ENCODE data around the gene TMEM248.
A peak's percentile ranks its signal among the peaks of the same experiment; 100 is the strongest.
"Not testable (repeated sequence)": the region's sequence is repeated elsewhere in the genome, so short reads cannot be mapped to it uniquely, and the experiment has no call there.

Gene TMEM248

DNA sequence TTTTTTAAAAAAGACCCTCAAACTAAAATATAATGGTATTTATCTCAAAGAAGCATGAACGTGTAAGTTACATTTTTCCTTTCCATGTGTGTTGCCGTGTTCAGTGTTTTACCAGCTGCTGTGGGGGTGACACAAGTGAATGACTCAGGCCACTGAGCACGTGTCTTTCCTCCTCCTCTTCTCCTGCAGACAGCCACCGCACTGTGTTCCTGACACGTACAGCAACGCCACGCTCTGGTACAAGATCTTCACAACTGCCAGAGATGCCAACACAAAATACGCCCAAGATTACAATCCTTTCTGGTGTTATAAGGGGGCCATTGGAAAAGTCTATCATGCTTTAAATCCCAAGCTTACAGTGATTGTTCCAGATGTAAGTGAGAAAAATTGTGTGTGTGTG lies 29.7 kb downstream of the TMEM248 start:
- DNase-seq (ENCODE audit: low read depth): no peak

DNA sequence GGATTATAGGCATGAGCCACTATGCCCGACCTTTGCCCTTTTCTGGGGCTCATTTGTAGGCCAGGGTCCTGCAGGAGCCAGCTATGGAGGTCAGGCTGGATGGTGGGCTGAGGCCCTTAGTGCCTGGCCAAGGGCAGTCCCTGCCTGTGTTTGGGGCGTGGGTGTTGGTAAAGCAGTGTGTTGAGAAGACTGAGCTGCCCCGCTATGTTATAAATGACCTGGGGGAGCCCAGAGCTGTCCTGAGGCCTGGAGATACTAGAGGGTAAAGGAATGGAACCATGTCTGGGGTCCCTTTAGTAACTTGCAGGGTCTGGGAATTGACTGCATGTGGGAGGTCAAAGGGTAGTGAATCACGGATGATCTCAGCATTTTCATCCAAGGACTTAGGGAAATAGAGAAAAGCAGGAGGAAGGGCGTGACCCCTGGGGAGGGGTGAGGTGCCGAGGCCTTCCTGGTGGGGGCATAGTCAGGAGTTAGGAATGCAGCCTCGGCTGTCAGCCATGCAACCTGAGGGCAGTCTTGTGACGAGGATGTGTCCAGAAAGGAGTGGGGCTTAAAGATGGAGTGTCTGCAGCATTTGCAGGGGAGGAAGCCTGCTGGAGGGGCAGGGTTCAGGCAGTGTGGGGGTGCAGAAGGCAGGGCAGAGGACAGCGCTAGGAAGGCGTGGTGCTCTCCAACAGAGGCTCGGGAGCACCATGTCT lies 31.5 kb downstream of the TMEM248 start:
- no peak for DNase-seq (ENCODE audit: low read depth)

GRCh38 chr7:66953044-66953427 lies 32.0 kb downstream of the TMEM248 start:
- no peak for DNase-seq (ENCODE audit: low read depth)

DNA sequence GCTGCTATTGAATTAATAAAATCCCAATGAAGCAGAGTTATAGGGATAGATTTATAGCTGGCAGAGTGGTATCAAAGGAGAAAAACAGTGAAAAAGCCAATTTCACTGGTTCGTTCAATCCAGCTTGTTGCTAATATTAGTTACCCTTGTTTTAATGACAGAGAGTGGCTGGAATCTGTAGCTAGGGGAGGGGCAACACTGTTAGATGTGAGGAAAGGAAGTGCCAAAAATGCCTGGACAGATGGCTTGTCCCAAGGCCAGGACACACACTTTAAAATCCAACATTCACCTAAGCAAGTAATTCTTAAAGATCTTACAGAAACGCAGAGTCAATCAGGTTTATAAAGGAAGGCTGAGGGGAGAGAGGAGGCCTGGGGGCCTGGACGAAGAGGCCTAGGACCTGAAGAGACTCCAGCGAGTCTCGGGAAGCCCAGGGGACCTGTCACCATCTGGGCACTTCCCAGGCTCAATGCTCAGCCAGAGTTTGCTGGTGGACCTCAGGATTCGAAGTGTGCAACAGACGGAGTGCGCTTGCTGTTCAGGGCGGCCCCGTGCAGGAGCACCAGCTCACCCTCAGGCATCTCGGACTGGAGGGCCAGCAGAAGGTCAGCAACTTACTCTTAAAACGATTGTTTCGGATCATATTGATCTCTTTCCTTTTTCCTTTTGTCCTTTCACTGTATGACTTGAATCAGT lies 36.7 kb downstream of the TMEM248 start:
- DNase-seq (ENCODE audit: low read depth): no peak

DNA sequence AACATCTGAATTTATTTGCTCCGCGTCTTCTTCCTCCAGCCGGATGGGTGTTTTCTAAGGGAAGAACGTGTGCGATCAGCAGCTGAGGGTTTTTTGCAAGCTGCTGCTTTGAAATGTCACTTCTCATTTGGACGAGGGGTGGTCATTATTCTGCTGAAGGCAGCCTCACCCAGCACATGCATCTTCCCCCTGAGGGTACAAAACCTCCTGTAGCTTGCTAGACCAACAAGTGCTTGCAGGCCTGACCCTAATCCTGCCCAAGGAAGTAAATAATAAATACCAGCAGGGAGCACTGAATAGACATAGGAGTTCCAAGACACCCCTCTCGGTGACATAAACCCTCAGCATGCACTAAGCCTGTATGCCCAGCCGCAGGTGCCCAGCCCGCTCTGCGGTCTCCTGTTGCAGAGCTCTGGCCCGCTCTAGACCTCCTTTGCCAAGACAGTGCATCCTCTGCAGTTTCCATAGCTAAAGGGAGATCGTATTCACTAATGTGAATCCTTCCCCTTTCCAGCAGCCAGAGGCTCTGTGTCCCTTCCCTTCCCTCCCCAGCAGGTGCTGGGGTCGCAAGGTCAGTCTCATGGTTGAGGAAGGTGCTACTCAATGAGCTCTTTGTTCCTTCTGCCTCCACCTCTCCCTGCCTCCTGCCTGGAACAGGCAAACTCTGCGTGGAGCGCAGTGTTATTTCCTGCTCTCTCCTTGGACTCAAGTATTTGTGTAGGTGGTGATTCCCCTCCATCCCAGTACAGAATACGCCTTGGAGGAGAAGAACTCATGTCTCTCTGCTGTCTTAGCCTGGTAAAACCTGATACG lies 37.7 kb downstream of the TMEM248 start:
- DNase-seq (ENCODE audit: low read depth): no peak

DNA sequence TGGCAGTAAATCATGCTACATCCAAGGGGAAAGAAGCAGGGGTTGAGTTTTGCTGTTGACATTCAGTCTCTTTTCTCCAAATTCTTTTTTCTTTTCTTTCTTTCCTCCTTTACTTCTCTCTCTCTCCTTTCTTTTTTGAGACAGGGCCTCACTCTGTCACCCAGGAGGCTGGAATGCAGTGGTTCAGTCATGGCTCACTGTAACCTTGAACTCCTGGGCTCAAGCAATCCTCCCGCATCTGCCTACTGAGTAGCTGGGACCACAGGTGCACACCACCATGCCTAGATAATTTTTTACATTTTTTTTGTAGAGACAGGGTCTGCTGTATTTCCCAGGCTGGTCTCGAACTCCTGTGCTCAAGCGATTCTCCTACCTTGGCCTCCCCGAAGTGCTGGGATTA lies 39.2 kb downstream of the TMEM248 start:
- DNase-seq (ENCODE audit: low read depth): no peak

DNA sequence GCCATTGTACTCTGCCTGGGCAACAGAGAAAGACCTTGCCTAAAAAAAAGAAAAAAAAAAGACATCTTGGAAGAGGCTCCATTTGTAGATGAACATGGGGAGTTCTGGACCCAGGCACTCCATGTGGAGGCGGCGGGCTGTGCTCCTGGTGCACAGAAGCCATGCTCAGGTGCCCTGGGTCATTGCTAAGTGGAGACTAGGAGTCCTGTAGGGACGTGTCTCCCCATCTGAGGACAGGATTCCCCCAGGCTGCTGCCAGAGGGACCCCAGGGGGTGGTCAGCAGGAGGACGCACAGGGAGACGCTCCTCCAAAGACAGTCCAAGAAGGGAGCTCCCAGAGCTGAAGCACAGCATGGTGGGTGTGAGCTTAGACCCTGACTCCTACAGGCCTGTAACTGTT lies 40.1 kb downstream of the TMEM248 start:
- DNase-seq (ENCODE audit: low read depth): no peak

DNA sequence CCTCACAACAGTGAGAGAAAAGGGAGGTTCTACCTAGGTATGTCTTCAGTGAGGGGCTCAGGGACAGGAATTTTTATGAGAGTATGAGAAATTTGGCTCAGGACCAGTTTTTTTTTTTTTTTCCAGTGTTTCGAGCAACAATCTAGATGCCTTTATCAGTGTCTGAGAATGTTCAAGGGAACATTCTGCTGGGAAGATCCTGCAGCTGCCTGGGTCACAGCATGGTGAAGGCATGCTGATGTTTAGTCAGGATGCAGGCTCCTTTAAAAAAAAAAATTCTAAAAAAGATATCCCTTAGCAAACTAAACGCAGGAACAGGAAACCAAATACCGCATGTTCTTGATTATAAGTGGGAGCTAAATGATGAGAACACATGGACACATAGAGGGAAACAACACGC lies 43.4 kb downstream of the TMEM248 start:
- no peak for DNase-seq (ENCODE audit: low read depth)

- DNase-seq (ENCODE audit: low read depth): no peak
Observed at GRCh38 chr7:66967029-66967428, 46.0 kb downstream of the TMEM248 start.

- DNase-seq (ENCODE audit: low read depth): not testable (repeated sequence)
Observed at GRCh38 chr7:66969001-66969400, 48.0 kb downstream of the TMEM248 start.

DNA sequence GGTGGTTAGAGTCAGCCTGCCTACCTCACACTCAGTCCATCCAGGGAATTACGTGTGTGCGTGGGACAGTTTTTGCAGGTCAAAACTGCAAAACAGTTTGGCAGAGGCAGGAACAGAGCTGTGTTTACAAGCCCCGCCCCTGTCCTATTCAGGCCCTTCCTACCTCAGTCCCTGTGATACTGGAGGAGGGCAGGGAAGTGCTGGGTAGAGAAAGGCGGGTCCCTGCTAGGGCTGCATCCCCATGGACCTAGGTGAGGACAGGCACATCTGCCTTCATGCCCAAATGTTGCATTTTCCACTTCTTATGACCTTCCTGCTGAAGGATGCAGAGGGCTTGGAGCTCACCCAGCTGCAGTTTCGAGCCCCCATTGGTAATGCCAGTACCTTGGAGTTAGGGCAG lies 49.3 kb downstream of the TMEM248 start:
- no peak for DNase-seq (ENCODE audit: low read depth)

DNA sequence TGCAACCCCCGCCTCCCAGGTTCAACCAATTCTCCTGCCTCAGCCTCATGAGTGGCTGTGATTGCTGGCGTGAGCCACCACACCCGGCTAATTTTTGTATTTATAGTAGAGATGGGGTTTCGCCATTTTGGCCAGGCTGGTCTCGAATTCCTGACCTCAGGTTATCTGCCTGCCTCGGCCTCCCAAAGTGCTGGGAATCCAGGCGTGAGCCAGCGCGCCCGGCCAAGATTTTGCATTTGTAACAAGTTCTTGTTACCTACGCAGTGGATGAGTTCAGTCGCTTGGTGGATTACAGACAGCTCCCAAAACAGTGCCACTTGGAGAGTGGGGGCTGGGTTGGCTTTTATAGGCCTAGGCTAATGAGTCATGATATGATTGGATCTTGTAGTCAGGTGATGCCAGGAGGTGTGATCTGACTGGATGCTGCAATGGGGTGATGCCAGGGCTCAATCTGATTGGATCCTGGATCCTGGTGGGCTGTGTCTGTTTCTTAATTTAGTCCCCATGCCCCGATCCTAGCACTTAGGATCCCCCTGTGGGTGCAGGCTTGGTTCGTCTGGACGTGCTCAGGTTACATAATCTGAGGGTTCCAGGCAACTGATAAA lies 54.1 kb downstream of the TMEM248 start:
- no peak for DNase-seq (ENCODE audit: low read depth)

DNA sequence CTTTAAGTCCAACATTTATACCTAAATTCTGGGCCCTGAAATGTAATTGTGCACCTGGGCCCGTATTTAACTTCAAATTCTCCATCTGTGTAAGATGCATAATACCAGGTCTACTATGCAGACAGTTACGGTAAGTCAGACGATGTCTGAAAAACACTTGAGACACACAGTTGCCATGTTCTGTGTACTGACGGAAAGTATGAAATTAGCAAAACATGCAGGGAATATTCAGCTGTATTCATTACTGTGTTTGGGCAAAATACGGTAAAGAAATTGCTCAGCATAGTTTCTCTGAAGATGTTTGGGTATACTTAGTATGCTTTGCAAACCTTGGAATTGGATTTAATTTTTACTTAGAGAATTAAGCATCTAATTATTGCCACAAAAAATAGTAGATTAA lies 57.3 kb downstream of the TMEM248 start:
- not testable (repeated sequence) for DNase-seq (ENCODE audit: low read depth)

DNA sequence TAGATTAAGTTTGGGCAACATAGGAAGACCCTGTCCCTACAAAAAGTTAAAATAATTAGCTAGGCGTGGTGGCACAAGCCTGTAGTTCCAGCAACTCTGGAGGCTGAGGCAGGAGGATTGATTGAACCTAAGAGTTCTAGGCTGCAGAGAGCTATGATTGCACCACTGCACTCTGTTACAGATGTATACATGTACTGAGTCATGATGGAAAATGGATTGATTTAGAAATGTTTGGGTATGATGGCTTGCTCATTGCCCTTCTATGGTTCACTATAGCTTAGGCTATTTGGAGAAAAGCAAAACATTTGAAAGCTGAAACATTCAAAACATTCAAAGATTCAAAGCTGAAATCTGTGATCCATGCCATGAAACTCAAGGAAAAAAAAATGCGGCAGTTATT lies 58.0 kb downstream of the TMEM248 start:
- DNase-seq (ENCODE audit: low read depth): not testable (repeated sequence)

- DNase-seq (ENCODE audit: low read depth): not testable (repeated sequence)
Observed at GRCh38 chr7:66980336-66980735, 59.3 kb downstream of the TMEM248 start.

- DNase-seq (ENCODE audit: low read depth): not testable (repeated sequence)
Observed at GRCh38 chr7:66989552-66989951, 68.5 kb downstream of the TMEM248 start.

DNA sequence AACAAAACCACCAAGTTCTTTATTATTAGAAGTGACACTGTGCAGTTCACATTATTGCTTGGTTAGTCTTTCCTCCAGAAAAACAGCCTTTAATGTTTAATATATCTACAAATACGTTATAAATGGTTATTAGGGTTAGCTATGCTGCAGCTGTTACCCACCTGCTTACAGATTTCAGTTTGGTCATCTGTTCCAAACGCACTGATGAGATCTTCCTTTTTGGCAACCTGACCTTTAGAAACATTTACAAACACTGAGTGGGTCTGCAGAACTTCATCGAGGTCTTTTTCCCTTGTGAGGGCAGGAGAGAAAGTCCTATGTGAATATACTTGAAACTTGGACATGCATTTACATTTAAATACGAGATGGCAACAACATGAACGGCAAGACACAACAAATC lies 73.0 kb downstream of the TMEM248 start:
- not testable (repeated sequence) for DNase-seq (ENCODE audit: low read depth)

DNA sequence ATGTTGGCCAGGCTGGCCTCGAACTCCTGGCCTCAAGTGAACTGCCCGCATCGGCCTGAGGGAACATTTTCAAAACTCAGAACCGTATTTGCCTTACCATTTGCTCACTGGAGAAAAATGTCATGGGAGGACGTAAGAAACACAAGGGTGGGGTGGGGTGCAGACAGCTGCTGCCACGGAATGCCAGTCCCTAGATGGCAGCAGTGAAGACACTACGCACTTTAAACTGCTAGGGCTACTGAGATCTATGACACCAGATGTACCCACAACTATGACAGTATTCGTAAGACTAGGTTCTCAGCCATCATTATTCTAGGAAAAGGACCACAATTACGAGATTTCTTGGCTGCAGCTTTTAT lies 73.6 kb downstream of the TMEM248 start:
- DNase-seq (ENCODE audit: low read depth): peak; percentile 21

GRCh38 chr7:66995050-66995776 lies 74.2 kb downstream of the TMEM248 start, which contains the start of gene SBDS:
TSS of gene SBDS (minus strand) at chr7:66995586. CDS start at chr7:66995417, 169 bp downstream.
- DNase-seq (ENCODE audit: low read depth): peak; percentile 95

DNA sequence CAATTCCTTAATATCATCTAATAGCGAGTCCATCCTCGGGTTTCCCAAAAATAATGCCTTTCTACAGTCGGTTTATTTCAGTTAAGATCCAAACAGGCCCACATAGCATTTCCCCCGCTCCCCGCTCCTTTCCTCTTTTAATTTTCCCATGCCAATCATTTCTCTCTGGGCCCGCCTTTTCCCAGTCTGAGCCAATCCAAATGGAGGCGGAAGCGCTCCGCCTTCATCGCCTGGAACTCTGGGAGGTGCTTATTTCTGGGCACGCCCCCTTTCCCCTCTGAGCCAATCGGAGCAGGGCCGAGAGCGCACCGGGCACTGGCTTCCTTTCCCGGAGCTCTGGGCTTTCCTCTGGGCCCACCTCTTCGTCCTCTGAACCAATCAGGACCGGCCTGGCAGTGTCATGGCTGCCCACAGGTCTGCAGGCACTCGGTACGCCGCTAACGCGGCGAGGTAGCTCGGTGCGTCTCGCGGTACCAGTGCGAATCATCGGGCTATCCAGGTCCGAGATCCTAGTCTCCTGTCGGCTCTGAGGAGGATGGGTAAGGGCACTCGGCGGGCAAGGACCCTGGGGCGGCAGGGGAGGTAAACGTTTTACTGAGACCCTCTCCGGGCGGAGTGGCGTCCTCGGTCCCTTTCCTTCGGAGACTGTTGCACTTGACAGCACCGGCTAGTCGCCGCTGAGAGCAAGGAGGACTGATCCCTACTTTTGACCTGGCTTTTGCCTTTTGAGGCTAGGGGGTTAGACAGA lies 75.6 kb downstream of the TMEM248 start, which contains the start of gene TYW1:
Gene TYW1 (plus strand): TSS at position 390 of the 748 bp plus-strand sequence. CDS start 146 bp downstream, at position 536.
- peak; percentile 86 for DNase-seq (ENCODE audit: low read depth)

All from CMK (cell line).